Endothelial cell of umbilical vein (primary cell): ENCODE measurements around the gene SLC66A2. TPM values are rescaled to one million over a fixed set of nuclear protein-coding genes. Genes with fewer than 3 reads are reported as not detected.

Source experiments
- BruUV-seq: library from RNA; stranded (reverse); fragments of 400-500 nt; replicated peaks from 2 replicates; lab custom pipeline; 2021; lab: Mats Ljungman, UMichigan
- CTCF ChIA-PET: fragments of 300-600, 350-600 bp; sonication (Branson Sonifier 250); formaldehyde crosslinking; loops from one replicate; lab custom pipeline; 2021; ENCODE audit warnings: antibody characterized with exemption, inconsistent platforms; lab: Charles Lee
- POLR2A ChIA-PET: fragments of 300-600, 350-600 bp; sonication (Branson Sonifier 250); formaldehyde crosslinking; loops from one replicate; lab custom pipeline; 2021; ENCODE audit warnings: antibody characterized with exemption, inconsistent platforms; lab: Charles Lee
- DNase-seq: peaks from one replicate; pipeline ENCODE4 v3.0.0-alpha.2; 2011; ENCODE audit warnings: low read depth, low spot score
- FAIRE-seq: peaks from 2 replicates; lab custom pipeline; 2011; peaks lifted over from hg19 to GRCh38; lab: Jason Lieb, UNC
- H2AFZ ChIP-seq: 2 replicates; pipeline ENCODE4 v1.6.0; 2012; ENCODE audit warnings: low read depth, low read length, control low read depth, inconsistent platforms
- H3K27ac ChIP-seq: 2 replicates; pipeline ENCODE4 v1.5.1; 2011; ENCODE audit warnings: low read depth, mild to moderate bottlenecking, control low read depth, low read length, moderate library complexity; ENCODE audit not compliant: insufficient read depth
- H3K27me3 ChIP-seq, 2 experiments: 2 replicates each; pipeline versions ENCODE4 v1.6.0 to v1.6.1; 2011; ENCODE audit warnings: low read length in 2 of 2, mixed read lengths in 1 of 2; ENCODE audit not compliant: control insufficient read depth in 2 of 2, insufficient read depth in 2 of 2
- H3K36me3 ChIP-seq, 2 experiments: 2 replicates in 1 of 2; 3 replicates in 1 of 2; pipeline ENCODE4 v1.5.1; 2011; ENCODE audit warnings: low read length in 2 of 2, mild to moderate bottlenecking in 1 of 2, moderate library complexity in 1 of 2; ENCODE audit not compliant: control insufficient read depth in 2 of 2, insufficient read depth in 2 of 2; ENCODE audit errors: extremely low read depth in 1 of 2
- H3K4me1 ChIP-seq: 3 replicates; pipeline ENCODE4 v1.5.1; 2011; ENCODE audit warnings: mild to moderate bottlenecking, low read length; ENCODE audit not compliant: control insufficient read depth, insufficient read depth; ENCODE audit errors: extremely low read depth
- H3K4me2 ChIP-seq: 2 replicates; pipeline ENCODE4 v1.6.1; 2011; ENCODE audit warnings: low read length, control low read depth, mixed read lengths; ENCODE audit not compliant: insufficient read depth
- H3K4me3 ChIP-seq, 3 experiments: fragments of 200-600 bp in 1 of 3; sonication (generic), shearing (Covaris generic) in 1 of 3; replicated peaks in 1 of 3; 2 replicates each; pipeline ENCODE4 v1.5.1; 2011 to 2016; ENCODE audit warnings: control low read depth in 3 of 3, low read length in 3 of 3, mild to moderate bottlenecking in 2 of 3, inconsistent platforms in 1 of 3, low read depth in 1 of 3, moderate library complexity in 1 of 3; ENCODE audit not compliant: insufficient read depth in 1 of 3
- H3K79me2 ChIP-seq: 2 replicates; pipeline ENCODE4 v1.6.0; 2012; ENCODE audit warnings: low read length, inconsistent platforms; ENCODE audit not compliant: control insufficient read depth, insufficient read depth
- H3K9ac ChIP-seq: replicated peaks from 2 replicates; pipeline ENCODE3; 2011; ENCODE audit warnings: low read length, control low read depth; ENCODE audit not compliant: insufficient read depth; ENCODE audit errors: extremely low read depth
- H3K9me1 ChIP-seq: replicated peaks from 3 replicates; pipeline ENCODE4 v1.6.0; 2011; ENCODE audit warnings: mild to moderate bottlenecking, low read length; ENCODE audit not compliant: control insufficient read depth, insufficient read depth; ENCODE audit errors: extremely low read depth
- H3K9me3 ChIP-seq: replicated peaks from 2 replicates; pipeline ENCODE4 v1.5.1; 2012; ENCODE audit warnings: low read length, inconsistent platforms; ENCODE audit not compliant: control insufficient read depth, insufficient read depth
- H4K20me1 ChIP-seq: replicated peaks from 2 replicates; pipeline ENCODE3; 2011; ENCODE audit warnings: mild to moderate bottlenecking, low read length; ENCODE audit not compliant: control insufficient read depth, insufficient read depth; ENCODE audit errors: extremely low read depth
- EZH2 ChIP-seq: IDR thresholded peaks from 2 replicates; pipeline ENCODE4 v1.6.1; 2012; ENCODE audit warnings: borderline replicate concordance, low read depth, mild to moderate bottlenecking, moderate library complexity, low read length, inconsistent platforms; ENCODE audit not compliant: severe bottlenecking
- FOS ChIP-seq: IDR thresholded peaks from 2 replicates; pipeline ENCODE4 v1.6.1; 2011; ENCODE audit warnings: mild to moderate bottlenecking, low read length, moderate library complexity, borderline replicate concordance; ENCODE audit not compliant: insufficient read depth
- GATA2 ChIP-seq: IDR thresholded peaks from 2 replicates; pipeline ENCODE4 v1.7.0; 2011; ENCODE audit warnings: low read depth, mild to moderate bottlenecking, moderate library complexity, mixed read lengths, low read length; ENCODE audit not compliant: insufficient read length, insufficient read depth
- MAX ChIP-seq: IDR thresholded peaks from 2 replicates; pipeline ENCODE4 v1.6.1; 2011; ENCODE audit not compliant: insufficient read depth, insufficient read length
- MYC ChIP-seq: IDR thresholded peaks from one replicate; pipeline ENCODE4 v1.6.1; 2011; ENCODE audit warnings: mild to moderate bottlenecking, low read depth, low read length
- dilution Hi-C: fragments of 300-500 bp; cut with MboI; formaldehyde crosslinking; loops from one replicate; pipeline ENCODE4 v1.15.0; 2019; ENCODE audit warnings: low sequenced_read_pairs; ENCODE audit not compliant: extremely low pct_ligation_motif_present
- intact Hi-C: fragments of 100-400 bp; cut with micrococcal nuclease; formaldehyde crosslinking; loops from one replicate; pipeline ENCODE4 v1.10.0; 2022
- polyA plus RNA-seq, 4 experiments: library from polyadenylated mRNA; depleted of rRNA in 3 of 4; stranded (reverse) in 3 of 4; unstranded in 1 of 4; fragments of >200 nt; gene quantifications; 2 replicates each; pipeline versions ENCODE4 v1.2.1 to v1.2.3, GENCODE V29; 2011 to 2012; ENCODE audit warnings: missing spikeins in 1 of 4
- total RNA-seq: library from RNA; stranded (reverse); gene quantifications from 2 replicates; pipeline ENCODE4 v1.2.3, GENCODE V29; 2021

SLC66A2 gene
- total and polyA plus RNA-seq, 2 donors (not counting 3 experiments of a cell fraction or from before 2014, with no cell fraction given) = 32.5 to 37.1 TPM

- no peak overlapping the region for H2AFZ ChIP-seq
- BruUV-seq = TSS peak; percentile 34
- peaks cover 25% of the 10 kb centered on the region for H3K79me2 ChIP-seq
- H3K27ac ChIP-seq = no peak overlapping the region
- H3K4me2 ChIP-seq = peak overlapping the region; percentile 68
- POLR2A ChIA-PET = no interaction called here
- DNase-seq = peak; percentile 26
- no peak for TF ChIP-seq EZH2
- no peak for TF ChIP-seq MAX
- no peak for TF ChIP-seq GATA2
- no peak for TF ChIP-seq MYC
- TF ChIP-seq FOS = no peak
- H3K36me3 ChIP-seq = peaks cover 0 to 2% of the 10 kb centered on the region in 2 experiments
- peak overlapping the region; percentile 3 for H3K9ac ChIP-seq
- no peaks in the 10 kb centered on the region for H4K20me1 ChIP-seq
- intact Hi-C loops (loop anchor here (1.0 to 10.0 kb wide), 3 partner anchors 84 to 273 kb away; partner anchors contain the start of genes CTDP1, KCNG2 and RBFA), dilution Hi-C loops (no loop called here)
- CTCF ChIA-PET = interaction anchor here (0.5 kb wide), 1 partner anchor 156 kb away, joined by 3 read pairs; no protein-coding TSS in a partner anchor
- no peaks in the 10 kb centered on the region for H3K9me3 ChIP-seq
- H3K27me3 ChIP-seq = no peaks in the 10 kb centered on the region
- peaks cover 5% of the 10 kb centered on the region for H3K4me1 ChIP-seq
- peak overlapping the region in 2 of 3 experiments; percentile 49 to 96 for H3K4me3 ChIP-seq
- H3K9me1 ChIP-seq = no peaks in the 10 kb centered on the region
- FAIRE-seq = peak; percentile 78
Observed at GRCh38 chr18:79949697-79950487, 1.6 kb downstream of the SLC66A2 start.
